ENCODE results near the gene ASCL4.

ASCL4 gene

GRCh38 chr12:107783406-107784376, 9.2 kb downstream of the ASCL4 start:
- ChIA-PET CTCF (interaction anchor here (0.6 kb wide), 1 partner anchor 39 kb away, joined by 3 read pairs; no protein-coding TSS in a partner anchor), POLR2A (ENCODE audit: low non-redundant PET) (no interaction called here)
- no peak for TF ChIP-seq CTCF (conservative IDR thresholded peaks at IDR 0.05; ENCODE audit: low read depth)
- DNase-seq (ENCODE audit: low spot score): no peak
- no peak overlapping the region for H3K27ac ChIP-seq

GRCh38 chr12:107788281-107788680, 13.8 kb downstream of the ASCL4 start:
- H3K27ac ChIP-seq: no peak overlapping the region
- TF ChIP-seq CTCF (conservative IDR thresholded peaks at IDR 0.05; ENCODE audit: low read depth): no peak
- ChIA-PET POLR2A (ENCODE audit: low non-redundant PET) (no interaction called here), CTCF (no interaction called here)
- no peak for DNase-seq (ENCODE audit: low spot score)

DNA sequence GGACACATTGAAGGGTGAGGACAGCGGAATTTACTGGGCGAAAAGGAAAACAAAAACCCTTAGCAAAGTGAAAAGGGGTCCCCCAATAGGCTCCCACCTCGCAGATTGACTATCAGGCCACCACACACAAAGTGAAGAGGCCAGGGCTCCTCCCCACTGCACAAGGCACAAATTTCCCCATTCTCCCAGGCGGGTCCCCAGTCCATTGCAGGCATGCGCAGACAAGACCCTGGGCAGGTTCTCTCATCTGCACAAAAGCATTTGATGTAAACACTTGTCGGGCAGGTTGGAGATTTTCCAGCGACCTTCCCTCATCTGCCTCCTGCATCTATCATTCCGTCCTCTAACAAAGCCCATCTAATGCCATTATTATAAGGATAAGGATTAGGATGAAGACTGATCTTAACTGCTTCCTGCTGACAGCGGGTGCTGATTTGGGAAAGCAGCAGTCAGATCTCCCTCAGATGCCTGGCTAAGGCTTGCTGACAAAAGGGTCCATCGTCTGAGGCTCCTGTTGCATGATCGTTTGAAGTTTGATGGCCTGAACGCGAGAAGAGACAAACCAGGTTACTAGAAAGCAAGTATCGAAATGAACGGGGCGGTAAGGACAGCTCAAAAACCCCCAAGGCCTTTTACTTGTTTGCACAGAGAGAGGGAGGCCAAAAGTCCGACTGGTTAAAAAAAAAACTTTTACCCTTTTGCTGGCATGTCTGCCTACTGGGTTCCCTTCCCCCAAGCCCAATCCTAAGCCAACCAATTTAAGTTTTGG, 14.4 kb downstream of the ASCL4 start:
- CTCF ChIA-PET: no interaction called here
- H3K27ac ChIP-seq: no peak overlapping the region
- no peak for TF ChIP-seq CTCF (conservative IDR thresholded peaks at IDR 0.05; ENCODE audit: low read depth)
- no peak for DNase-seq (ENCODE audit: low spot score)
- POLR2A ChIA-PET (ENCODE audit: low non-redundant PET): no interaction called here

GRCh38 chr12:107791465-107792089, 17.1 kb downstream of the ASCL4 start:
- no peak overlapping the region for H3K27ac ChIP-seq
- ChIA-PET POLR2A (ENCODE audit: low non-redundant PET) (no interaction called here), CTCF (no interaction called here)
- no peak for TF ChIP-seq CTCF (conservative IDR thresholded peaks at IDR 0.05; ENCODE audit: low read depth)
- no peak for DNase-seq (ENCODE audit: low spot score)

DNA sequence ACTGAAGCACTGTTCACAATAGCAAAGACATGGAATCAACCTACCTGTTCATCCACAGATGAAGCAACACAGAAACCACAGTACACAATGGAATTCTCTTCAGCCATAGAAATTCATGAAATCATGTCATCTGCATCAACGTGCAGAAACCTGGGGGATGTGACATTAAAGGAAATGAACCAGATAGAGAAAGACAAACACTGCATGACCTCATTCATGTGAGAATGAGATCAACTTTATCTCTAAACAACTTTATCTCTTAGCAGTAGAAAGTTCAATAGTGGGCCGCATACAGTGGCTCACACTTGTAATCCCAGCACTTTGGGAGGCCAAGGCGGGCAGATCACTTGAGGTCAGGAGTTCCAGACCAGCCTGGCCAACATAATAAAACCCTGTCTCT, 19.9 kb downstream of the ASCL4 start:
- CTCF ChIA-PET: no interaction called here
- no peak for DNase-seq (ENCODE audit: low spot score)
- no peak for TF ChIP-seq CTCF (conservative IDR thresholded peaks at IDR 0.05; ENCODE audit: low read depth)
- POLR2A ChIA-PET (ENCODE audit: low non-redundant PET): no interaction called here
- no peak overlapping the region for H3K27ac ChIP-seq

- no peak for DNase-seq (ENCODE audit: low spot score)
- TF ChIP-seq CTCF (conservative IDR thresholded peaks at IDR 0.05; ENCODE audit: low read depth): no peak
- H3K27ac ChIP-seq: no peak overlapping the region
- ChIA-PET CTCF (no interaction called here), POLR2A (ENCODE audit: low non-redundant PET) (no interaction called here)
Measured at GRCh38 chr12:107798580-107798979, 24.1 kb downstream of the ASCL4 start.

All from RWPE1 (cell line).